ENCODE measurements around the gene FCHO2.

Gene FCHO2

GRCh38 chr5:73028991-73029595 lies 73.3 kb downstream of the FCHO2 start:
- H3K4me3 ChIP-seq (ENCODE audit: low read depth, low read length) = no peak overlapping the region
- no peak overlapping the region for H3K18ac ChIP-seq (ENCODE audit: low read length)
- H2AK5ac ChIP-seq (ENCODE audit: low read length) = no peak overlapping the region
- no peak overlapping the region for H2BK120ac ChIP-seq (ENCODE audit: insufficient read depth, low read length, poor library complexity)
- H4K91ac ChIP-seq (ENCODE audit: low read depth, low read length) = no peak overlapping the region
- DNase-seq = no peak
- no peak overlapping the region for H3K4me2 ChIP-seq (ENCODE audit: low read length)
- no peak overlapping the region for H2BK12ac ChIP-seq (ENCODE audit: low read length)
- no peak overlapping the region for H4K12ac ChIP-seq (ENCODE audit: low read depth, low read length)
- no peak overlapping the region for H3K9ac ChIP-seq (ENCODE audit: low read length)
- peaks cover 0 to 7% of the 10 kb centered on the region in 2 experiments for H3K4me1 ChIP-seq (ENCODE audit: control insufficient read depth in 1 of 2, insufficient read depth in 2 of 2, low read length in 2 of 2)
- peaks cover 6% of the 10 kb centered on the region in 2 experiments for H3K36me3 ChIP-seq (ENCODE audit: control insufficient read depth in 1 of 2, insufficient read depth in 2 of 2, low read length in 2 of 2)
- no peak overlapping the region for H4K8ac ChIP-seq (ENCODE audit: low read depth, low read length)
- no peak overlapping the region for H3K4ac ChIP-seq (ENCODE audit: low read depth, low read length)
- H3K27ac ChIP-seq (ENCODE audit: low read depth, low read length) = no peak overlapping the region
- H3K79me2 ChIP-seq (ENCODE audit: control insufficient read depth, insufficient read depth, low read length, poor library complexity) = no peaks in the 10 kb centered on the region
- WGBS (ENCODE audit: extremely low coverage, insufficient coverage, insufficient read length) = no CpG with 5 or more reads among the region's 1 CpG
- peaks cover 3% of the 10 kb centered on the region for H3K79me1 ChIP-seq (ENCODE audit: low read length)
- H3K27me3 ChIP-seq (ENCODE audit: insufficient read depth, low read length) = no peaks in the 10 kb centered on the region
- H3K9me3 ChIP-seq (ENCODE audit: insufficient read depth, low read depth, low read length) = no peaks in the 10 kb centered on the region
- H3K23ac ChIP-seq (ENCODE audit: low read length) = no peak overlapping the region
- no peak overlapping the region for H2AFZ ChIP-seq (ENCODE audit: insufficient read depth, low read length, poor library complexity)
- H3K14ac ChIP-seq (ENCODE audit: low read length) = no peak overlapping the region
- H2BK5ac ChIP-seq (ENCODE audit: low read depth, low read length, poor library complexity) = peak overlapping the region; percentile 76

- Histone ChIP-seq H3K9me3 (ENCODE audit: insufficient read depth, low read depth, low read length) (no peaks in the 10 kb centered on the region), H3K18ac (ENCODE audit: low read length) (no peak overlapping the region), H4K12ac (ENCODE audit: low read depth, low read length) (no peak overlapping the region), H2BK120ac (ENCODE audit: insufficient read depth, low read length, poor library complexity) (no peak overlapping the region), H2AK5ac (ENCODE audit: low read length) (no peak overlapping the region), H3K27me3 (ENCODE audit: insufficient read depth, low read length) (no peaks in the 10 kb centered on the region), H4K91ac (ENCODE audit: low read depth, low read length) (no peak overlapping the region), H3K79me2 (ENCODE audit: control insufficient read depth, insufficient read depth, low read length, poor library complexity) (no peaks in the 10 kb centered on the region), H3K4me3 (ENCODE audit: low read depth, low read length) (no peak overlapping the region), H3K27ac (ENCODE audit: low read depth, low read length) (peak overlapping the region; percentile 77), H3K4me1 (ENCODE audit: control insufficient read depth in 1 of 2, insufficient read depth in 2 of 2, low read length in 2 of 2) (peaks cover 0 to 7% of the 10 kb centered on the region in 2 experiments), H3K36me3 (ENCODE audit: control insufficient read depth in 1 of 2, insufficient read depth in 2 of 2, low read length in 2 of 2) (peaks cover 11 to 12% of the 10 kb centered on the region in 2 experiments), H3K4ac (ENCODE audit: low read depth, low read length) (no peak overlapping the region), H3K14ac (ENCODE audit: low read length) (no peak overlapping the region), H2AFZ (ENCODE audit: insufficient read depth, low read length, poor library complexity) (no peak overlapping the region), H2BK12ac (ENCODE audit: low read length) (no peak overlapping the region), H2BK5ac (ENCODE audit: low read depth, low read length, poor library complexity) (no peak overlapping the region), H3K79me1 (ENCODE audit: low read length) (peaks cover 3% of the 10 kb centered on the region), H3K23ac (ENCODE audit: low read length) (no peak overlapping the region), H4K8ac (ENCODE audit: low read depth, low read length) (no peak overlapping the region), H3K4me2 (ENCODE audit: low read length) (peak overlapping the region; percentile 15), H3K9ac (ENCODE audit: low read length) (no peak overlapping the region)
- peak; percentile 35 to 74 for DNase-seq
- WGBS (ENCODE audit: extremely low coverage, insufficient coverage, insufficient read length) = no CpG with 5 or more reads among the region's 1 CpG
Measured at GRCh38 chr5:73030531-73030930, 74.7 kb downstream of the FCHO2 start.

- H2BK5ac ChIP-seq (ENCODE audit: low read depth, low read length, poor library complexity) = no peak overlapping the region
- peak overlapping the region; percentile 77 for H3K27ac ChIP-seq (ENCODE audit: low read depth, low read length)
- no peak overlapping the region for H2BK12ac ChIP-seq (ENCODE audit: low read length)
- H3K79me2 ChIP-seq (ENCODE audit: control insufficient read depth, insufficient read depth, low read length, poor library complexity) = no peaks in the 10 kb centered on the region
- no peak overlapping the region for H3K4me3 ChIP-seq (ENCODE audit: low read depth, low read length)
- H4K12ac ChIP-seq (ENCODE audit: low read depth, low read length) = no peak overlapping the region
- H4K8ac ChIP-seq (ENCODE audit: low read depth, low read length) = no peak overlapping the region
- H3K4me1 ChIP-seq (ENCODE audit: control insufficient read depth in 1 of 2, insufficient read depth in 2 of 2, low read length in 2 of 2) = peaks cover 0 to 7% of the 10 kb centered on the region in 2 experiments
- H2AFZ ChIP-seq (ENCODE audit: insufficient read depth, low read length, poor library complexity) = no peak overlapping the region
- no peak overlapping the region for H3K18ac ChIP-seq (ENCODE audit: low read length)
- H3K4ac ChIP-seq (ENCODE audit: low read depth, low read length) = no peak overlapping the region
- H3K9ac ChIP-seq (ENCODE audit: low read length) = no peak overlapping the region
- H3K27me3 ChIP-seq (ENCODE audit: insufficient read depth, low read length) = no peaks in the 10 kb centered on the region
- no peak overlapping the region for H4K91ac ChIP-seq (ENCODE audit: low read depth, low read length)
- H3K14ac ChIP-seq (ENCODE audit: low read length) = no peak overlapping the region
- no peak overlapping the region for H2AK5ac ChIP-seq (ENCODE audit: low read length)
- no peak overlapping the region for H2BK120ac ChIP-seq (ENCODE audit: insufficient read depth, low read length, poor library complexity)
- no peak overlapping the region for H3K23ac ChIP-seq (ENCODE audit: low read length)
- peaks cover 11 to 13% of the 10 kb centered on the region in 2 experiments for H3K36me3 ChIP-seq (ENCODE audit: control insufficient read depth in 1 of 2, insufficient read depth in 2 of 2, low read length in 2 of 2)
- no peaks in the 10 kb centered on the region for H3K9me3 ChIP-seq (ENCODE audit: insufficient read depth, low read depth, low read length)
- peak; percentile 84 to 95 for DNase-seq
- H3K79me1 ChIP-seq (ENCODE audit: low read length) = peaks cover 3% of the 10 kb centered on the region
- H3K4me2 ChIP-seq (ENCODE audit: low read length) = no peak overlapping the region
Measured at GRCh38 chr5:73030995-73031394, 75.2 kb downstream of the FCHO2 start.

GRCh38 chr5:73031839-73032238 lies 76.0 kb downstream of the FCHO2 start:
- no CpG with 5 or more reads among the region's 2 CpGs for WGBS (ENCODE audit: extremely low coverage, insufficient coverage, insufficient read length)
- no peak overlapping the region for H3K4me2 ChIP-seq (ENCODE audit: low read length)

More at GRCh38 chr5:73031839-73032238, 76.0 kb downstream of the FCHO2 start:
- Histone ChIP-seq H2BK120ac (ENCODE audit: insufficient read depth, low read length, poor library complexity) (no peak overlapping the region), H3K18ac (ENCODE audit: low read length) (no peak overlapping the region), H3K36me3 (ENCODE audit: control insufficient read depth in 1 of 2, insufficient read depth in 2 of 2, low read length in 2 of 2) (peaks cover 11 to 12% of the 10 kb centered on the region in 2 experiments), H3K27me3 (ENCODE audit: insufficient read depth, low read length) (no peaks in the 10 kb centered on the region), H2AK5ac (ENCODE audit: low read length) (no peak overlapping the region), H3K4me1 (ENCODE audit: control insufficient read depth in 1 of 2, insufficient read depth in 2 of 2, low read length in 2 of 2) (peaks cover 0 to 7% of the 10 kb centered on the region in 2 experiments), H3K4me3 (ENCODE audit: low read depth, low read length) (no peak overlapping the region), H3K79me2 (ENCODE audit: control insufficient read depth, insufficient read depth, low read length, poor library complexity) (no peaks in the 10 kb centered on the region), H2AFZ (ENCODE audit: insufficient read depth, low read length, poor library complexity) (no peak overlapping the region), H3K9me3 (ENCODE audit: insufficient read depth, low read depth, low read length) (no peaks in the 10 kb centered on the region), H4K91ac (ENCODE audit: low read depth, low read length) (peak overlapping the region; percentile 7), H3K27ac (ENCODE audit: low read depth, low read length) (no peak overlapping the region), H4K12ac (ENCODE audit: low read depth, low read length) (no peak overlapping the region), H3K9ac (ENCODE audit: low read length) (no peak overlapping the region), H3K4ac (ENCODE audit: low read depth, low read length) (no peak overlapping the region), H3K79me1 (ENCODE audit: low read length) (peaks cover 3% of the 10 kb centered on the region), H4K8ac (ENCODE audit: low read depth, low read length) (no peak overlapping the region), H3K23ac (ENCODE audit: low read length) (no peak overlapping the region), H2BK12ac (ENCODE audit: low read length) (peak overlapping the region; percentile 19), H2BK5ac (ENCODE audit: low read depth, low read length, poor library complexity) (peak overlapping the region; percentile 11), H3K14ac (ENCODE audit: low read length) (no peak overlapping the region)
- no peak for DNase-seq

Measured in trophoblast cell (in vitro differentiated cells and primary cell).